GM23248 (cell line): Measurements from ENCODE around the gene P2RX7.
"Not testable (repeated sequence)": the region's sequence is repeated elsewhere in the genome, so short reads cannot be mapped to it uniquely, and the experiment has no call there.

Experiments used
- EZH2 ChIP-seq: fragments of 200-600 bp; sonication (generic); IDR thresholded peaks from 2 replicates; pipeline ENCODE4 v1.6.1; 2018; ENCODE audit warnings: antibody characterized with exemption, mild to moderate bottlenecking; ENCODE audit not compliant: insufficient read depth, poor library complexity, severe bottlenecking
- EZH2phosphoT487 ChIP-seq: fragments of 200-600 bp; sonication (generic); IDR thresholded peaks from 2 replicates; pipeline ENCODE4 v1.6.1; 2018; ENCODE audit warnings: antibody characterized with exemption, moderate library complexity, mild to moderate bottlenecking, low read depth; ENCODE audit not compliant: insufficient read depth

DNA sequence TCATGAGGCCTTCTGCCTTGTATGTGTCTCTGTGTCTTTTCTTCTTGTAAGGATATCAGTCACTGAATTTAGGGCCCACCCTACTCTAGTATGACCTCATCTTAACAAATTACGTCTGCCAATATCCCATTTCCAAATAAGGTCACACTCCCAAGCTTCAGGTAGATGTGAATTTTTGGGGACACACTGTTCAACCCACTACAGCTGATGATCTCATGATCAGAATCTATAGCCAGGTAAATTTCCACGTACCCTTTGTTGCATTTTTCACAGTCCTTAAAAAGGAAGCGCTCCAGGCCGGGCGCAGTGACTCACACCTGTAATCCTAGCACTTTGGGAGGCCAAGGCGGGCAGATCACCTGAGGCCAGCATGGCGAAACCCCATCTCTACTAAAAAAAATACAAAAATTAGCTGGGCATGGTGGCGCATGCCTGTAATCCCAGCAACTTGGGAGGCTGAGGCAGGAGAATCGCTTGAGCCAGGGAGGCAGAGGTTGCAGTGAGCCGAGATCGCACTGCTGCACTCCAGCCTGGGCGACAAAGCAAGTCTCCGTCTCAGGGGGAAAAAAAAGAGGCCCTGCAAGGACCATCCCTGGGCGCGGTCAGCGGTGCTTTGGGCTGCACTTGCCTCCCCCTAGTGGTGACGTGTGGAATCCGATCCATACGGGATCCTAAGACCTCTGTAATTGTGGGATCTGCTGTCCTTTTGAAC lies 97.3 kb downstream of the P2RX7 start:
- not testable (repeated sequence) for TF ChIP-seq EZH2, EZH2phosphoT487
